HG02840 (cell line): Measurements from ENCODE around the gene ADPRH.
"Not testable (repeated sequence)": the region's sequence is repeated elsewhere in the genome, so short reads cannot be mapped to it uniquely, and the experiment has no call there.

Experiments
- ATAC-seq: cut with Tn5 transposase; IDR thresholded peaks from one replicate; pipeline ENCODE4 v1.9.1; 2021; ENCODE audit warnings: mild to moderate bottlenecking, moderate library complexity, moderate number of reproducible peaks; ENCODE audit not compliant: unreplicated experiment, low FRiP score

ADPRH gene

GRCh38 chr3:119594929-119595328, 15.6 kb downstream of the ADPRH start:
- not testable (repeated sequence) for ATAC-seq

GRCh38 chr3:119595639-119596334, 16.5 kb downstream of the ADPRH start:
- ATAC-seq: no peak

GRCh38 chr3:119596398-119596797, 17.1 kb downstream of the ADPRH start:
- no peak for ATAC-seq

- peak; percentile 25 for ATAC-seq
Measured at GRCh38 chr3:119597548-119598288, 18.4 kb downstream of the ADPRH start, which contains the start of gene PLA1A. Gene PLA1A, plus strand, starts transcription at chr3:119597885. Its CDS starts 29 bp downstream, at chr3:119597914.

GRCh38 chr3:119598410-119599098, 19.3 kb downstream of the ADPRH start:
- ATAC-seq: peak; percentile 47

GRCh38 chr3:119599558-119600174, 20.4 kb downstream of the ADPRH start:
- no peak for ATAC-seq

- ATAC-seq: no peak
Measured at GRCh38 chr3:119600732-119601131, 21.4 kb downstream of the ADPRH start.

DNA sequence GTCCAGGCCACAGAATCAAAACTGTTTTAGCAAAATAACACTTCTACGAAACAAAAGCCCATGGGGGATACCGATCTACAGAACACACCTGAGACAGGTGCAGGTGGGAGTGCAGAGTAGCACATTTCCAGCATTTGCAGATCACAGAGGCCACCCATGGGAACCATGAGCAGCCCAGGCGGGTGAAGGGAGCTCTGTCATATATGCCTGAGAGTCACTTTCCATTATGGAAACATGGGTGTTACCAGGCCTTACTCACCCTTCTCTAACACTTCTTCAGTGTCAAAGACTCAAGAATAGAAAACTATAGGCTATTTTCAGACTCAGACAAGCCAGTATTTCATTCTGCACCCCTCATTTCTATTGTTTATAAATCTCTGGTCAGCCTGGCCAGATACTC, 21.9 kb downstream of the ADPRH start:
- ATAC-seq: no peak

GRCh38 chr3:119602676-119603075, 23.4 kb downstream of the ADPRH start:
- no peak for ATAC-seq

DNA sequence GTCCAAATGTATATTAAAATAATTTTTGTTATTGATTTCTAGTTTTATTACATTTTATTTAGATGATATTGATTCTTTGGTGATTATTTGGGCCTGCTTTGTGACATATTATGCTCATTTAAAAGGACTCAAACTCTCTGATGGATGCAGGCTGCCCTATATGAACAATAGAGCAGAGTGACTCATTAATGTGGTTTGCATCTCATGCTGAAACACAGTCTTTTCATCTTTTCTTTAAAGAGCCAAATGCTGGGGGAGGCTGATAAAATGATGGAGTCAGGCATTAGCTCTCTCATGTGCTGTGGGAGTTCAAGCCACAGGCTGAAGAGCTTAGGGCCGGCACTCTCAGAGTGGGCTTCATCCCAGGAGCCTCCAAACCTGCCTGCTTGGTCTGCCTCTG, 25.6 kb downstream of the ADPRH start:
- ATAC-seq: no peak

DNA sequence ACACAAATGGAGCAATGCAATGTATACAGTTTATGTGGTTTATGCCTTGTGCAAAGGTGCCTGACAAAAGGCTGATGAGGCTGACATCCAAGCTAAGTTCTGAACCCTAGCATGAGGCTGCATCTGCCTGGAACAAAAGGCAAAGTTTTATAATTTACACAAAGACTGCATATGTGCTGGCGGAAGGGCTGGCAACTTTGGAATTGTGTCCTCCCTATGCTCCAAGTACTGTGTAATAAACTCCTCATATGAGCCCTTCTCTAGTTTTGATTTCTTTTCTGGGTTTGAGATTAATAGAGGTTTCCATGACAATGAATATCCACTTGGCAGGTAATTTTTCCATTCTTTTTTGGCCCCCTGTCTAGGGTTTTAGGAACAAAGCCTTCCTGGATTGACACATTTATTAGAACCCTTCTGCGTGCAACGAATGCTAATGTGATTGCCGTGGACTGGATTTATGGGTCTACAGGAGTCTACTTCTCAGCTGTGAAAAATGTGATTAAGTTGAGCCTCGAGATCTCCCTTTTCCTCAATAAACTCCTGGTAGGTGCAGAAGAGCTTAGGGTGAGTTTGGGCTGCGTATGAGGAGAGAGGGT, 29.2 kb downstream of the ADPRH start:
- ATAC-seq: no peak

DNA sequence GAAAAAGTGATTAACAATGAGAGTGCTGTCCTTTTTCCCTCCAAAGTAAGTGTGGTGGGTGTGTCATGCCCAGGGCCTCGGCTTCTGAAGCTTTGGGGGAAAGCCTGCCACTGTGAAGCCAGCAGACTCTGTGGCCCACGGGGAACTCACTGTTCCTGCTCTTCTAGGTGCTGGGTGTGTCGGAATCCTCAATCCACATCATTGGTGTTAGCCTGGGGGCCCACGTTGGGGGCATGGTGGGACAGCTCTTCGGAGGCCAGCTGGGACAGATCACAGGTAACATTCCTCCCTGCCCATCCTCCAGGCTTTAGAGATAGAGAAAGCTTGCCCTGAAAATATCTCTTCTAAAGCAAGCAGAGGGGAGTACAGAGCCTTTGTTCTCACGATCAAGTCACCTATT, 30.0 kb downstream of the ADPRH start:
- no peak for ATAC-seq

GRCh38 chr3:119611664-119612063, 32.4 kb downstream of the ADPRH start:
- ATAC-seq: no peak

- ATAC-seq: no peak
Measured at GRCh38 chr3:119613201-119613600, 33.9 kb downstream of the ADPRH start.

DNA sequence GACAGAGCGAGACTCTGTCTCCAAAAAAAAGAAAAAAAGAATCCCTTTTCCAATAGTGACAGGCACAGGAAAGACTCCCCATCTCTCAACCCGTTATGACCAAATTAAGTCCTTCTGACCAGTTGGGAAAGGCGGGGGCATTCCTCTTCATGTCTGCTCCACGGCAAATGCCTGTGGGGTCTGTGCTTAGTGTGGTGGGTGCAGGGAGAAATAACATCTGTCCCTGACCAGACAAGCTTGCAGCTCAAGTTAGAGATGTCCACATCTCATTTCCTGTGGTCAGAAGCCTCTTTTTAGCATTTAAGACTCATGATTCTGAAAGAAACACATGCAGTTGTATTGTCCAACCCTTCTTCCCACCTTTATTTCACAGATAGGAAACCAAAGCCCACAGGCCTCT, 34.6 kb downstream of the ADPRH start:
- no peak for ATAC-seq

- ATAC-seq: no peak
Measured at GRCh38 chr3:119616056-119616455, 36.8 kb downstream of the ADPRH start.

DNA sequence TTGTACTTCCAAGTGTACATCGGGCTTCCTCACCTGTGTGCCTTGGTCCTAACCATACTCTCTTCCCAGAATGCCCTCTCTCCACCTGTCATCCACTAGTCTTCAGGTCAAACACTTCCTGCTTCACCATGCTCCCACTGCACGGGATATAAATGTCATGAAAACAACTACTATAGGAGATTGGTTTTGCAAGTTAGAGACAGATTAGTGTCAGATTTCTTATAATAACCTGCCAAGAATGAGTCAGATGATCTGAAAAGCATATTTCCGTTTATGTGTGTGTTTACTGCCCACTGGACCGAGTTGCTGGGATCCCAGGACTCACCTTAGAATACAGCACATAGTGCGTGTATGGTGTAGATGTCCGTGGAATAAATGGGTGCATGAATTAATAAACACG, 39.8 kb downstream of the ADPRH start:
- ATAC-seq: no peak

- no peak for ATAC-seq
Measured at GRCh38 chr3:119620899-119621298, 41.6 kb downstream of the ADPRH start.

GRCh38 chr3:119624002-119624720, 44.9 kb downstream of the ADPRH start:
- ATAC-seq: no peak
